Hepatocyte (in vitro differentiated cells): ENCODE data around the gene XIRP2.

Experiments used
- CTCF ChIP-seq: fragments of 200-600 bp; sonication (generic); IDR thresholded peaks from 2 replicates; pipeline ENCODE4 v1.5.1; 2016; ENCODE audit warnings: antibody characterized with exemption, mild to moderate bottlenecking; ENCODE audit not compliant: poor library complexity
- EZH2 ChIP-seq: fragments of 200-600 bp; sonication (generic); IDR thresholded peaks from 2 replicates; pipeline ENCODE4 v1.6.1; 2016; ENCODE audit warnings: antibody characterized with exemption, mild to moderate bottlenecking, borderline replicate concordance
- EZH2phosphoT487 ChIP-seq: fragments of 200-600 bp; sonication (generic); IDR thresholded peaks from one replicate; pipeline ENCODE4 v1.6.1; 2018; ENCODE audit warnings: antibody characterized with exemption, mild to moderate bottlenecking, low read depth, moderate library complexity; ENCODE audit not compliant: unreplicated experiment, severe bottlenecking

GRCh38 chr2:167157523-167157922 lies 269.2 kb downstream of the XIRP2 start:
- TF ChIP-seq CTCF = no peak
- TF ChIP-seq EZH2 = no peak
- no peak for TF ChIP-seq EZH2phosphoT487
